Body of pancreas (tissue), 4 donors: Measurements from ENCODE around the gene LIPH.

Source experiments
- CTCF ChIP-seq, 7 experiments: fragments of 450-650 bp in 4 of 7; fragments of 200-600 bp in 3 of 7; sonication (generic) in 3 of 7; IDR thresholded peaks; one replicate each; pipeline ENCODE4 v1.5.1; 2016 to 2019; ENCODE audit warnings: antibody characterized with exemption in 7 of 7
- POLR2A ChIP-seq, 3 donors: fragments of 450-650 bp; IDR thresholded peaks; one replicate each; pipeline ENCODE4 v1.6.1; 2016; ENCODE audit warnings: antibody characterized with exemption in 3 of 3, mild to moderate bottlenecking in 2 of 3

GRCh38 chr3:185502987-185503386 is 49.4 kb downstream of the LIPH start:
- no peak for TF ChIP-seq CTCF (IDR thresholded peaks at IDR 0.05)
- TF ChIP-seq POLR2A (IDR thresholded peaks at IDR 0.05), result no peak
